Suprapubic skin (tissue), 3 donors: Measurements from ENCODE around the gene TAX1BP1.

Experiments used
- POLR2A ChIP-seq, 2 donors: fragments of 450-650 bp; IDR thresholded peaks; one replicate each; pipeline ENCODE4 v1.6.1; 2017; ENCODE audit warnings: antibody characterized with exemption in 2 of 2, mild to moderate bottlenecking in 2 of 2, moderate library complexity in 2 of 2
- TF ChIP-seq, protein P1 (sequence below), 2 donors: fragments of 200-600 bp in 1 of 2; fragments of 450-650 bp in 1 of 2; sonication (generic) in 1 of 2; IDR thresholded peaks; one replicate each; pipeline ENCODE4 v1.5.1; 2016 to 2019; ENCODE audit warnings: antibody characterized with exemption in 2 of 2, mild to moderate bottlenecking in 1 of 2, moderate library complexity in 1 of 2

- TF ChIP-seq, protein P1, sequence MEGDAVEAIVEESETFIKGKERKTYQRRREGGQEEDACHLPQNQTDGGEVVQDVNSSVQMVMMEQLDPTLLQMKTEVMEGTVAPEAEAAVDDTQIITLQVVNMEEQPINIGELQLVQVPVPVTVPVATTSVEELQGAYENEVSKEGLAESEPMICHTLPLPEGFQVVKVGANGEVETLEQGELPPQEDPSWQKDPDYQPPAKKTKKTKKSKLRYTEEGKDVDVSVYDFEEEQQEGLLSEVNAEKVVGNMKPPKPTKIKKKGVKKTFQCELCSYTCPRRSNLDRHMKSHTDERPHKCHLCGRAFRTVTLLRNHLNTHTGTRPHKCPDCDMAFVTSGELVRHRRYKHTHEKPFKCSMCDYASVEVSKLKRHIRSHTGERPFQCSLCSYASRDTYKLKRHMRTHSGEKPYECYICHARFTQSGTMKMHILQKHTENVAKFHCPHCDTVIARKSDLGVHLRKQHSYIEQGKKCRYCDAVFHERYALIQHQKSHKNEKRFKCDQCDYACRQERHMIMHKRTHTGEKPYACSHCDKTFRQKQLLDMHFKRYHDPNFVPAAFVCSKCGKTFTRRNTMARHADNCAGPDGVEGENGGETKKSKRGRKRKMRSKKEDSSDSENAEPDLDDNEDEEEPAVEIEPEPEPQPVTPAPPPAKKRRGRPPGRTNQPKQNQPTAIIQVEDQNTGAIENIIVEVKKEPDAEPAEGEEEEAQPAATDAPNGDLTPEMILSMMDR (IDR thresholded peaks at IDR 0.05) = no peak
- peak; percentile 84 to 96 for TF ChIP-seq POLR2A (IDR thresholded peaks at IDR 0.05)
Observed at GRCh38 chr7:27739909-27740448, at the start of gene TAX1BP1.
